Left lung (tissue), 10 donors: ENCODE results near the gene DLK2. TPM values are rescaled to one million over a fixed set of nuclear protein-coding genes. Genes with fewer than 3 reads are reported as not detected.
A peak's percentile ranks its signal among the peaks of the same experiment; 100 is the strongest.

Source experiments
- ATAC-seq: fragments of 200-7000 bp; cut with Tn5 transposase; one replicate; pipeline ENCODE4 v1.9.1; 2020; ENCODE audit warnings: moderate library complexity
- DNase-seq, 4 donors: peaks; one replicate each; pipeline ENCODE4 v3.0.0-alpha.2; 2013 to 2020
- H3K27ac ChIP-seq, 2 donors: fragments of 200-600 bp; sonication (generic) in 1 of 2; one replicate each; pipeline versions ENCODE4 v1.5.0 to v1.8.0; 2020 to 2021
- H3K27me3 ChIP-seq, 2 donors: fragments of 200-600 bp; sonication (generic) in 1 of 2; one replicate each; pipeline versions ENCODE4 v1.5.0 to v1.8.0; 2020 to 2021
- H3K36me3 ChIP-seq, 2 donors: fragments of 200-600 bp; sonication (generic) in 1 of 2; one replicate each; pipeline versions ENCODE4 v1.5.0 to v1.8.0; 2020 to 2021
- H3K4me1 ChIP-seq, 2 donors: fragments of 200-600 bp; one replicate each; pipeline ENCODE4 v1.8.0; 2021
- H3K4me3 ChIP-seq, 2 donors: fragments of 200-600 bp; sonication (generic) in 1 of 2; one replicate each; pipeline versions ENCODE4 v1.5.0 to v1.8.0; 2020 to 2021; ENCODE audit warnings: mild to moderate bottlenecking in 1 of 2
- H3K9me3 ChIP-seq, 2 donors: fragments of 200-600 bp; sonication (generic) in 1 of 2; one replicate each; pipeline versions ENCODE4 v1.5.0 to v1.8.0; 2020 to 2021
- CTCF ChIP-seq, 2 donors: fragments of 200-600 bp; sonication (generic) in 1 of 2; IDR thresholded peaks; one replicate each; pipeline versions ENCODE4 v1.5.0 to v1.8.0; 2021; ENCODE audit warnings: antibody characterized with exemption in 2 of 2
- intact Hi-C, 2 donors: fragments of 100-400 bp; cut with DNase I; formaldehyde crosslinking; loops; one replicate each; pipeline versions ENCODE4 v1.11.2 to v1.14.2; 2022
- polyA plus RNA-seq, 6 donors: library from polyadenylated mRNA; unstranded; fragments of 120-200 nt; gene quantifications; one replicate each; pipeline ENCODE4 v1.2.1, GENCODE V29; 2013; ENCODE audit not compliant: insufficient read length in 6 of 6
- total RNA-seq, 2 donors: library from RNA; stranded (reverse); fragmentation: NEBNext Ultra II Directional; extraction: Animal tissue kit (Norgen Biotek cat#: 25700); gene quantifications; one replicate each; pipeline ENCODE4 v1.2.1, GENCODE V29; 2021
- donor health status: DM: no; HTN: yes; CAD: no.
- donor health status: DM: no; HTN: no; CAD: no.

DLK2 gene
- total and polyA plus RNA-seq, 8 donors, result 0.93 to 2.6 (median 1.7) TPM

- intact Hi-C loops, result loop anchor here (5.0 to 10.0 kb wide), 2 partner anchors 35 to 47 kb away; no protein-coding TSS in a partner anchor
- peaks cover 0 to 21% of the 10 kb centered on the region in 2 donors for H3K4me1 ChIP-seq
- H3K27me3 ChIP-seq, result peaks cover 13 to 75% of the 10 kb centered on the region in 2 donors
- no peak overlapping the region for H3K4me3 ChIP-seq
- no peak overlapping the region for H3K27ac ChIP-seq
- TF ChIP-seq CTCF (IDR thresholded peaks at IDR 0.05), result no peak
- peaks cover 0 to 9% of the 10 kb centered on the region in 2 donors for H3K36me3 ChIP-seq
- no peak for ATAC-seq
- H3K9me3 ChIP-seq, result no peaks in the 10 kb centered on the region
- no peak for DNase-seq
These were observed 2.3 kb upstream of the DLK2 start for GRCh38 chr6:43457643-43458042.

DNA sequence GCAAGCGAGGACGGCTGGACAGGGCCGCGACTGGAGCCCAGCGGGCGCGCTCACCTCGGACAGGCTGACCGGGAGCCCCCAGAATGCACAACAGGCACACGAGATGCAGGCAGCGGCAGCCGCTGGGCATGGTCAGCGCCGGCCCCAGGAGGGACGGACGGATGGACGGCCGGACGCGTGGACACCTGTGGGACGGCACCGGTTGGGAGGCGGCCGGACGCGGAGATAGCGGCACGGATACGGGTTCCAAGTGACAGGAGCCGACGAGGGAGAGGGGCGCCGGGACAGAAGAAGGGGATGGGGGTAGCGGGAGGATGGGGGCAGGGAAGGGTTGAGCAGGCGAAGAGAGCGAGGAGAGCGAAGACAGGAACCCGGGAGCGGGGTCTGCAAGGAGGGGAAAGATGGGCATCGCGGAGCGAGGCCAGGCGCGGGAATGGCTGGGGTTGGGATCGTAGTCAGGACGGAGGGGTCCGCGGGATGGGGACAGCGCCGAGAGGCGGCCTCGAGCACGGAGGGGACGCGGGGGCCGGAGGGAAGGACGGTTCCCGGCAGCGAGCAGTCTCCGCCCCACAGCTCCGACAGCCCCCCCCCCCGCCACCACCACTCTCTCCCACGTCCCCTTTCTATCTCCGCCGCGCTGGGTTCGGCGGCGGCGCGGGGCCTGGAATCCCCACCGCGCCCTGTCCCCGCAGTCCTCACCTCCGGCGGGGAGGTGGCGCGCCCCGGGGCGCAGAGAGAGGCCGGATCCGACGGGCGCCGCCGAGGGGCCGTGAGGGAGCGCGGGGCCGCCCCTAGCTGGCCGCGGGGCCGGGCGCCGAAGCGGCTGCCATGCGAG, 435 bp downstream of the DLK2 start:
- Histone ChIP-seq H3K4me1 (peaks cover 0 to 21% of the 10 kb centered on the region in 2 donors), H3K36me3 (peaks cover 0 to 36% of the 10 kb centered on the region in 2 donors), H3K9me3 (no peaks in the 10 kb centered on the region), H3K27ac (no peak overlapping the region), H3K4me3 (peak overlapping the region; percentile 42 to 54), H3K27me3 (peaks cover 13 to 58% of the 10 kb centered on the region in 2 donors)
- ATAC-seq (peak; percentile 97), DNase-seq (peak; percentile 60 to 98 (median 81))
- no peak for TF ChIP-seq CTCF (IDR thresholded peaks at IDR 0.05)
- intact Hi-C loops, result loop anchor here (5.0 to 10.0 kb wide), 3 partner anchors 37 to 52 kb away; no protein-coding TSS in a partner anchor

GRCh38 chr6:43454290-43454695, 1.1 kb downstream of the DLK2 start:
- DNase-seq, result no peak
- Histone ChIP-seq H3K27ac (no peak overlapping the region), H3K4me3 (peak overlapping the region; percentile 42 to 54), H3K4me1 (peaks cover 0 to 21% of the 10 kb centered on the region in 2 donors), H3K36me3 (peaks cover 0 to 43% of the 10 kb centered on the region in 2 donors), H3K27me3 (peaks cover 12 to 52% of the 10 kb centered on the region in 2 donors), H3K9me3 (no peaks in the 10 kb centered on the region)
- TF ChIP-seq CTCF (IDR thresholded peaks at IDR 0.05), result peak; percentile 96
- peak; percentile 7 for ATAC-seq
- intact Hi-C loops, result loop anchor here (5.0 to 10.0 kb wide), 2 partner anchors 51 to 53 kb away; no protein-coding TSS in a partner anchor

GRCh38 chr6:43453831-43454230, 1.5 kb downstream of the DLK2 start:
- Histone ChIP-seq H3K9me3 (no peaks in the 10 kb centered on the region), H3K27me3 (peaks cover 8 to 48% of the 10 kb centered on the region in 2 donors), H3K4me1 (peaks cover 0 to 21% of the 10 kb centered on the region in 2 donors), H3K4me3 (no peak overlapping the region), H3K36me3 (peaks cover 0 to 47% of the 10 kb centered on the region in 2 donors), H3K27ac (no peak overlapping the region)
- no peak for TF ChIP-seq CTCF (IDR thresholded peaks at IDR 0.05)
- intact Hi-C loops, result loop anchor here (5.0 to 10.0 kb wide), 2 partner anchors 51 to 53 kb away; no protein-coding TSS in a partner anchor
- no peak for DNase-seq
- ATAC-seq, result no peak

GRCh38 chr6:43452896-43453295, 2.5 kb downstream of the DLK2 start:
- Histone ChIP-seq H3K36me3 (peaks cover 0 to 56% of the 10 kb centered on the region in 2 donors), H3K27me3 (peaks cover 8 to 38% of the 10 kb centered on the region in 2 donors), H3K4me1 (peaks cover 0 to 21% of the 10 kb centered on the region in 2 donors), H3K4me3 (no peak overlapping the region), H3K27ac (no peak overlapping the region), H3K9me3 (no peaks in the 10 kb centered on the region)
- DNase-seq (no peak), ATAC-seq (no peak)
- TF ChIP-seq CTCF (IDR thresholded peaks at IDR 0.05), result no peak
- intact Hi-C loops, result loop anchor here (5.0 to 10.0 kb wide), 2 partner anchors 52 to 54 kb away; no protein-coding TSS in a partner anchor
